Measurements from ENCODE around the gene GCN1.

The GCN1 gene

GRCh38 chr12:120131116-120131515, 63.4 kb downstream of the GCN1 start:
- H3K27me3 ChIP-seq (ENCODE audit: control insufficient read depth in 1 of 2, insufficient read depth in 2 of 2, low read length in 2 of 2) = no peaks in the 10 kb centered on the region
- H3K9me3 ChIP-seq (ENCODE audit: low read length) = no peaks in the 10 kb centered on the region
- H3K36me3 ChIP-seq (ENCODE audit: insufficient read depth, low read length) = peaks cover 79% of the 10 kb centered on the region
- no peak overlapping the region for H3K9ac ChIP-seq (ENCODE audit: low read length)
- no peak overlapping the region for H3K27ac ChIP-seq (ENCODE audit: low read depth, low read length)
- H3K4me1 ChIP-seq (ENCODE audit: insufficient read depth, low read length) = peaks cover 3% of the 10 kb centered on the region
- no peak overlapping the region for H3K4me3 ChIP-seq (ENCODE audit: low read depth in 1 of 2, low read length in 2 of 2)

GRCh38 chr12:120130011-120130410, 64.5 kb downstream of the GCN1 start:
- Histone ChIP-seq H3K27ac (ENCODE audit: low read depth, low read length) (no peak overlapping the region), H3K9me3 (ENCODE audit: low read length) (no peaks in the 10 kb centered on the region), H3K36me3 (ENCODE audit: insufficient read depth, low read length) (peaks cover 69% of the 10 kb centered on the region), H3K4me3 (ENCODE audit: low read depth in 1 of 2, low read length in 2 of 2) (no peak overlapping the region), H3K4me1 (ENCODE audit: insufficient read depth, low read length) (peaks cover 3% of the 10 kb centered on the region), H3K9ac (ENCODE audit: low read length) (no peak overlapping the region), H3K27me3 (ENCODE audit: control insufficient read depth in 1 of 2, insufficient read depth in 2 of 2, low read length in 2 of 2) (no peaks in the 10 kb centered on the region)

- H3K9ac ChIP-seq (ENCODE audit: low read length) = no peak overlapping the region
- H3K4me3 ChIP-seq (ENCODE audit: low read depth in 1 of 2, low read length in 2 of 2) = no peak overlapping the region
- no peak overlapping the region for H3K27ac ChIP-seq (ENCODE audit: low read depth, low read length)
- peaks cover 3% of the 10 kb centered on the region for H3K4me1 ChIP-seq (ENCODE audit: insufficient read depth, low read length)
- H3K36me3 ChIP-seq (ENCODE audit: insufficient read depth, low read length) = peaks cover 36% of the 10 kb centered on the region
- H3K27me3 ChIP-seq (ENCODE audit: control insufficient read depth in 1 of 2, insufficient read depth in 2 of 2, low read length in 2 of 2) = no peaks in the 10 kb centered on the region
- no peaks in the 10 kb centered on the region for H3K9me3 ChIP-seq (ENCODE audit: low read length)
Measured at GRCh38 chr12:120126635-120127005, 67.9 kb downstream of the GCN1 start.

- H3K27ac ChIP-seq (ENCODE audit: low read depth, low read length) = no peak overlapping the region
- no peaks in the 10 kb centered on the region for H3K9me3 ChIP-seq (ENCODE audit: low read length)
- H3K9ac ChIP-seq (ENCODE audit: low read length) = no peak overlapping the region
- peaks cover 31% of the 10 kb centered on the region for H3K36me3 ChIP-seq (ENCODE audit: insufficient read depth, low read length)
- H3K27me3 ChIP-seq (ENCODE audit: control insufficient read depth in 1 of 2, insufficient read depth in 2 of 2, low read length in 2 of 2) = no peaks in the 10 kb centered on the region
- peaks cover 3% of the 10 kb centered on the region for H3K4me1 ChIP-seq (ENCODE audit: insufficient read depth, low read length)
- H3K4me3 ChIP-seq (ENCODE audit: low read depth in 1 of 2, low read length in 2 of 2) = no peak overlapping the region
Measured at GRCh38 chr12:120125792-120126634, 68.5 kb downstream of the GCN1 start.

GRCh38 chr12:120125029-120125428, 69.5 kb downstream of the GCN1 start:
- H3K36me3 ChIP-seq (ENCODE audit: insufficient read depth, low read length) = peaks cover 21% of the 10 kb centered on the region
- no peaks in the 10 kb centered on the region for H3K9me3 ChIP-seq (ENCODE audit: low read length)
- no peak overlapping the region for H3K27ac ChIP-seq (ENCODE audit: low read depth, low read length)
- no peak overlapping the region for H3K9ac ChIP-seq (ENCODE audit: low read length)
- H3K4me3 ChIP-seq (ENCODE audit: low read depth in 1 of 2, low read length in 2 of 2) = no peak overlapping the region
- peaks cover 3% of the 10 kb centered on the region for H3K4me1 ChIP-seq (ENCODE audit: insufficient read depth, low read length)
- H3K27me3 ChIP-seq (ENCODE audit: control insufficient read depth in 1 of 2, insufficient read depth in 2 of 2, low read length in 2 of 2) = no peaks in the 10 kb centered on the region

GRCh38 chr12:120121766-120122293, 72.7 kb downstream of the GCN1 start:
- no peaks in the 10 kb centered on the region for H3K36me3 ChIP-seq (ENCODE audit: insufficient read depth, low read length)
- H3K4me1 ChIP-seq (ENCODE audit: insufficient read depth, low read length) = peaks cover 26% of the 10 kb centered on the region

GRCh38 chr12:120121343-120121742, 73.2 kb downstream of the GCN1 start:
- Histone ChIP-seq H3K36me3 (ENCODE audit: insufficient read depth, low read length) (no peaks in the 10 kb centered on the region), H3K4me3 (ENCODE audit: low read depth in 1 of 2, low read length in 2 of 2) (no peak overlapping the region), H3K27ac (ENCODE audit: low read depth, low read length) (no peak overlapping the region), H3K4me1 (ENCODE audit: insufficient read depth, low read length) (peaks cover 25% of the 10 kb centered on the region), H3K27me3 (ENCODE audit: control insufficient read depth in 1 of 2, insufficient read depth in 2 of 2, low read length in 2 of 2) (no peaks in the 10 kb centered on the region), H3K9ac (ENCODE audit: low read length) (no peak overlapping the region), H3K9me3 (ENCODE audit: low read length) (no peaks in the 10 kb centered on the region)

More at GRCh38 chr12:120121766-120122293, 72.7 kb downstream of the GCN1 start:
- Histone ChIP-seq H3K27me3 (ENCODE audit: control insufficient read depth in 1 of 2, insufficient read depth in 2 of 2, low read length in 2 of 2) (no peaks in the 10 kb centered on the region), H3K9me3 (ENCODE audit: low read length) (no peaks in the 10 kb centered on the region), H3K4me3 (ENCODE audit: low read depth in 1 of 2, low read length in 2 of 2) (no peak overlapping the region), H3K9ac (ENCODE audit: low read length) (no peak overlapping the region), H3K27ac (ENCODE audit: low read depth, low read length) (no peak overlapping the region)

- Histone ChIP-seq H3K36me3 (ENCODE audit: insufficient read depth, low read length) (peaks cover 3% of the 10 kb centered on the region), H3K4me3 (ENCODE audit: low read depth in 1 of 2, low read length in 2 of 2) (no peak overlapping the region), H3K27ac (ENCODE audit: low read depth, low read length) (peak overlapping the region; percentile 3), H3K4me1 (ENCODE audit: insufficient read depth, low read length) (peaks cover 38% of the 10 kb centered on the region), H3K27me3 (ENCODE audit: control insufficient read depth in 1 of 2, insufficient read depth in 2 of 2, low read length in 2 of 2) (no peaks in the 10 kb centered on the region), H3K9ac (ENCODE audit: low read length) (no peak overlapping the region), H3K9me3 (ENCODE audit: low read length) (no peaks in the 10 kb centered on the region)
Measured at GRCh38 chr12:120119271-120119973, 75.1 kb downstream of the GCN1 start.

GRCh38 chr12:120118321-120119061, 76.0 kb downstream of the GCN1 start:
- Histone ChIP-seq H3K9ac (ENCODE audit: low read length) (no peak overlapping the region), H3K36me3 (ENCODE audit: insufficient read depth, low read length) (peaks cover 3% of the 10 kb centered on the region), H3K4me1 (ENCODE audit: insufficient read depth, low read length) (peaks cover 41% of the 10 kb centered on the region), H3K4me3 (ENCODE audit: low read depth in 1 of 2, low read length in 2 of 2) (peak overlapping the region in 1 of 2 donors; percentile 68), H3K9me3 (ENCODE audit: low read length) (no peaks in the 10 kb centered on the region), H3K27me3 (ENCODE audit: control insufficient read depth in 1 of 2, insufficient read depth in 2 of 2, low read length in 2 of 2) (no peaks in the 10 kb centered on the region), H3K27ac (ENCODE audit: low read depth, low read length) (no peak overlapping the region)

GRCh38 chr12:120117961-120118320, 76.6 kb downstream of the GCN1 start:
- Histone ChIP-seq H3K4me3 (ENCODE audit: low read depth in 1 of 2, low read length in 2 of 2) (peak overlapping the region; percentile 38 to 68), H3K27me3 (ENCODE audit: control insufficient read depth in 1 of 2, insufficient read depth in 2 of 2, low read length in 2 of 2) (no peaks in the 10 kb centered on the region), H3K36me3 (ENCODE audit: insufficient read depth, low read length) (peaks cover 3% of the 10 kb centered on the region), H3K9me3 (ENCODE audit: low read length) (no peaks in the 10 kb centered on the region), H3K4me1 (ENCODE audit: insufficient read depth, low read length) (peaks cover 41% of the 10 kb centered on the region), H3K9ac (ENCODE audit: low read length) (peak overlapping the region; percentile 12), H3K27ac (ENCODE audit: low read depth, low read length) (no peak overlapping the region)

All from muscle layer of colon (tissue), 2 donors.